ENCODE results near the gene SLC38A4.

GRCh38 chr12:46725332-46725731, 100.5 kb downstream of the SLC38A4 start:
- TF ChIP-seq POLR2AphosphoS5 (IDR thresholded peaks at IDR 0.05; ENCODE audit: borderline replicate concordance, low read depth, low read length) (no peak), EZH2 (IDR thresholded peaks at IDR 0.05) (no peak)

Measured in SK-N-MC (cell line).